H1 (cell line): Measurements from ENCODE around the gene GFI1B. TPM values are rescaled to one million over a fixed set of nuclear protein-coding genes. Genes with fewer than 3 reads are reported as not detected.

Experiments used
- CTCF ChIA-PET: fragments of 300-600 bp; sonication (Branson Sonifier 250); formaldehyde crosslinking; loops from one replicate; lab custom pipeline; 2021; ENCODE audit not compliant: partially characterized antibody; lab: Charles Lee
- POLR2A ChIA-PET: fragments of 300-600 bp; sonication (Branson Sonifier 250); formaldehyde crosslinking; loops from one replicate; lab custom pipeline; 2021; ENCODE audit warnings: inconsistent platforms; ENCODE audit not compliant: partially characterized antibody; lab: Charles Lee
- DNase-seq, 2 experiments: peaks; one replicate each; pipeline versions ENCODE4 v3.0.0 to v3.0.0-alpha.2; 2010 to 2022; ENCODE audit warnings: low spot score in 2 of 2, low read depth in 1 of 2, mixed read lengths in 1 of 2
- FAIRE-seq: peaks from 2 replicates; lab custom pipeline; 2011; peaks lifted over from hg19 to GRCh38; lab: Jason Lieb, UNC
- H2AFZ ChIP-seq: 2 replicates; pipeline ENCODE4 v1.8.1; 2012; ENCODE audit warnings: low read length, inconsistent platforms
- H2AK5ac ChIP-seq: 2 replicates; pipeline ENCODE4 v1.6.1; 2013; ENCODE audit warnings: low read depth, low read length
- H2BK120ac ChIP-seq: replicated peaks from 2 replicates; pipeline ENCODE3; 2013; ENCODE audit warnings: low read depth, low read length, inconsistent platforms
- H2BK12ac ChIP-seq: 2 replicates; pipeline ENCODE4 v1.6.1; 2013; ENCODE audit warnings: low read depth, low read length
- H2BK15ac ChIP-seq: 2 replicates; pipeline ENCODE4 v1.6.1; 2013; ENCODE audit warnings: low read length
- H2BK20ac ChIP-seq: 2 replicates; pipeline ENCODE4 v1.6.1; 2013; ENCODE audit warnings: low read length
- H2BK5ac ChIP-seq: 2 replicates; pipeline ENCODE4 v1.6.1; 2013; ENCODE audit warnings: low read depth, low read length
- H3K14ac ChIP-seq: 2 replicates; pipeline ENCODE4 v1.6.1; 2013; ENCODE audit warnings: inconsistent platforms; ENCODE audit not compliant: insufficient read length
- H3K18ac ChIP-seq: 2 replicates; pipeline ENCODE4 v1.6.1; 2013; ENCODE audit warnings: low read length; ENCODE audit errors: extremely low read depth
- H3K23ac ChIP-seq: 2 replicates; pipeline ENCODE4 v1.6.1; 2013; ENCODE audit warnings: inconsistent platforms; ENCODE audit not compliant: insufficient read length
- H3K23me2 ChIP-seq: 2 replicates; pipeline ENCODE4 v1.6.1; 2013; ENCODE audit warnings: low read depth, low read length
- H3K27ac ChIP-seq: 2 replicates; pipeline ENCODE4 v1.6.1; 2011; ENCODE audit warnings: low read depth, low read length, inconsistent platforms
- H3K27me3 ChIP-seq, 4 experiments: replicated peaks in 1 of 4; 1 replicate in 1 of 4; 2 replicates in 3 of 4; pipeline versions ENCODE4 v1.6.1 to v1.8.1; 2011 to 2013; ENCODE audit warnings: low read length in 3 of 4, mild to moderate bottlenecking in 3 of 4, inconsistent platforms in 2 of 4, mixed read lengths in 2 of 4, moderate library complexity in 1 of 4; ENCODE audit not compliant: control insufficient read depth in 3 of 4, insufficient read depth in 3 of 4; ENCODE audit errors: extremely low read depth in 1 of 4
- H3K36me3 ChIP-seq, 4 experiments: 2 replicates each; pipeline versions ENCODE4 v1.6.1 to v1.8.1; 2011 to 2013; ENCODE audit warnings: mild to moderate bottlenecking in 4 of 4, low read length in 3 of 4, moderate library complexity in 2 of 4, control low read depth in 1 of 4, inconsistent platforms in 1 of 4; ENCODE audit not compliant: insufficient read depth in 4 of 4, control insufficient read depth in 2 of 4
- H3K4ac ChIP-seq: replicated peaks from 2 replicates; pipeline ENCODE3; 2013; ENCODE audit warnings: low read length, low read depth, mixed read lengths, inconsistent platforms; ENCODE audit not compliant: insufficient read length
- H3K4me1 ChIP-seq, 4 experiments: replicated peaks in 1 of 4; 1 replicate in 1 of 4; 2 replicates in 3 of 4; pipeline versions ENCODE4 v1.6.1 to v1.8.1; 2011 to 2013; ENCODE audit warnings: low read length in 3 of 4, inconsistent platforms in 2 of 4, mixed read lengths in 1 of 4; ENCODE audit not compliant: insufficient read depth in 4 of 4, control insufficient read depth in 3 of 4
- H3K4me2 ChIP-seq, 2 experiments: 2 replicates each; pipeline versions ENCODE4 v1.6.1 to v1.8.1; 2011 to 2013; ENCODE audit warnings: low read depth in 2 of 2, low read length in 2 of 2, control low read depth in 1 of 2, inconsistent platforms in 1 of 2, mild to moderate bottlenecking in 1 of 2; ENCODE audit not compliant: insufficient read depth in 1 of 2
- H3K4me3 ChIP-seq, 4 experiments: fragments of 200-600, 300-600 bp in 1 of 4; sonication (generic), shearing (Covaris generic), sonication (Bioruptor Twin) in 1 of 4; 2 replicates each; pipeline versions ENCODE4 v1.5.1 to v1.8.1; 2011 to 2016; ENCODE audit warnings: low read length in 4 of 4, low read depth in 3 of 4, control low read depth in 2 of 4, inconsistent platforms in 2 of 4, mild to moderate bottlenecking in 2 of 4, mixed read lengths in 1 of 4, moderate library complexity in 1 of 4; ENCODE audit not compliant: insufficient read depth in 2 of 4; ENCODE audit errors: extremely low read depth in 1 of 4
- H3K56ac ChIP-seq: replicated peaks from 2 replicates; pipeline ENCODE3; 2013; ENCODE audit warnings: low read depth, mild to moderate bottlenecking, mixed read lengths, low read length, inconsistent platforms; ENCODE audit not compliant: insufficient read length
- H3K79me1 ChIP-seq: 2 replicates; pipeline ENCODE4 v1.6.1; 2013; ENCODE audit warnings: low read depth, low read length, control low read depth
- H3K79me2 ChIP-seq, 2 experiments: 2 replicates each; pipeline versions ENCODE4 v1.6.1 to v1.8.1; 2012 to 2013; ENCODE audit warnings: low read length in 2 of 2, mild to moderate bottlenecking in 2 of 2, inconsistent platforms in 1 of 2; ENCODE audit not compliant: insufficient read depth in 2 of 2, control insufficient read depth in 1 of 2
- H3K9ac ChIP-seq, 4 experiments: replicated peaks in 1 of 4; 1 replicate in 1 of 4; 2 replicates in 3 of 4; pipeline versions ENCODE4 v1.6.1 to v1.8.1; 2011 to 2013; ENCODE audit warnings: low read depth in 3 of 4, low read length in 3 of 4, control low read depth in 2 of 4, mild to moderate bottlenecking in 2 of 4, moderate library complexity in 2 of 4, inconsistent platforms in 1 of 4; ENCODE audit errors: extremely low read depth in 1 of 4
- H3K9me3 ChIP-seq, 2 experiments: 2 replicates each; pipeline versions ENCODE4 v1.6.1 to v1.8.1; 2012 to 2013; ENCODE audit warnings: mild to moderate bottlenecking in 2 of 2, moderate library complexity in 2 of 2, control low read depth in 1 of 2, inconsistent platforms in 1 of 2, low read depth in 1 of 2, low read length in 1 of 2, mixed read lengths in 1 of 2; ENCODE audit not compliant: insufficient read depth in 2 of 2
- H4K20me1 ChIP-seq, 2 experiments: replicated peaks in 1 of 2; 2 replicates each; pipeline versions ENCODE3 to v1.8.1; 2011 to 2013; ENCODE audit warnings: inconsistent platforms in 2 of 2, low read length in 2 of 2, mild to moderate bottlenecking in 1 of 2; ENCODE audit not compliant: insufficient read depth in 2 of 2, control insufficient read depth in 1 of 2
- H4K5ac ChIP-seq: 2 replicates; pipeline ENCODE4 v1.6.1; 2013; ENCODE audit warnings: low read length, low read depth, mixed read lengths, inconsistent platforms; ENCODE audit not compliant: insufficient read length
- H4K8ac ChIP-seq: 2 replicates; pipeline ENCODE4 v1.8.0; 2013; ENCODE audit warnings: mild to moderate bottlenecking, moderate library complexity, low read length, inconsistent platforms; ENCODE audit not compliant: insufficient read depth; ENCODE audit errors: extremely low read depth
- H4K91ac ChIP-seq: replicated peaks from 2 replicates; pipeline ENCODE3; 2013; ENCODE audit warnings: low read length, mixed read lengths, inconsistent platforms; ENCODE audit not compliant: insufficient read length
- ASH2L ChIP-seq: fragments of 200-600, 300-600 bp; sonication (generic); IDR thresholded peaks from one replicate; pipeline ENCODE4 v1.7.1; 2017; ENCODE audit warnings: low read length
- BACH1 ChIP-seq: IDR thresholded peaks from 2 replicates; pipeline ENCODE4 v1.6.1; 2012; ENCODE audit warnings: low read length, improper control_type of control experiment
- CHD1 ChIP-seq: IDR thresholded peaks from 2 replicates; pipeline ENCODE4 v1.6.1; 2012; ENCODE audit warnings: low read depth, low read length, improper control_type of control experiment
- CTCF ChIP-seq, 3 experiments: IDR thresholded peaks; 1 replicate in 2 of 3; 2 replicates in 1 of 3; pipeline versions ENCODE4 v1.5.1 to v1.6.1; 2011; ENCODE audit warnings: low read length in 3 of 3, mild to moderate bottlenecking in 3 of 3, inconsistent platforms in 2 of 3, low read depth in 1 of 3, moderate library complexity in 1 of 3; ENCODE audit not compliant: insufficient read depth in 1 of 3; ENCODE audit errors: control extremely low read depth in 1 of 3
- GTF2F1 ChIP-seq: IDR thresholded peaks from 2 replicates; pipeline ENCODE4 v1.6.1; 2012; ENCODE audit warnings: low read depth, low read length, improper control_type of control experiment, borderline replicate concordance
- KDM1A ChIP-seq: fragments of 200-600, 300-600 bp; sonication (generic); IDR thresholded peaks from 2 replicates; pipeline ENCODE4 v1.7.1; 2016; ENCODE audit warnings: mild to moderate bottlenecking, low read length, borderline replicate concordance
- NANOG ChIP-seq: IDR thresholded peaks from 2 replicates; pipeline ENCODE4 v1.6.1; 2011; ENCODE audit warnings: low read length, low read depth, mild to moderate bottlenecking, inconsistent platforms; ENCODE audit not compliant: insufficient read depth, poor library complexity, severe bottlenecking
- NRF1 ChIP-seq: IDR thresholded peaks from 2 replicates; pipeline ENCODE4 v1.6.1; 2011; ENCODE audit warnings: mild to moderate bottlenecking, low read depth, low read length, improper control_type of control experiment
- POU5F1 ChIP-seq: IDR thresholded peaks from 2 replicates; pipeline ENCODE4 v1.6.1; 2011; ENCODE audit warnings: low read depth, mild to moderate bottlenecking, low read length, moderate library complexity
- SIX5 ChIP-seq: IDR thresholded peaks from 2 replicates; pipeline ENCODE4 v1.6.1; 2011; ENCODE audit warnings: mild to moderate bottlenecking, low read depth, low read length
- WGBS, 2 experiments: shearing (Covaris generic) in 1 of 2; methylation state at CpG; one replicate each; pipeline versions ENCODE4 v1.1.6 to v1.1.7; 2013 to 2015; ENCODE audit warnings: low lambda C conversion rate in 2 of 2, mixed read lengths in 2 of 2, inconsistent platforms in 1 of 2, low coverage in 1 of 2, missing lambda C conversion rate in 1 of 2; ENCODE audit not compliant: insufficient replicate concordance in 2 of 2, insufficient coverage in 1 of 2, insufficient read length in 1 of 2; ENCODE audit errors: extremely low coverage in 1 of 2, missing lambda C conversion rate in 1 of 2; 5-methylcytosine and 5-hydroxymethylcytosine counted together
- polyA plus RNA-seq, 7 experiments: library from polyadenylated mRNA; depleted of rRNA in 3 of 7; stranded (reverse) in 5 of 7; unstranded in 2 of 7; fragments of >200 nt in 5 of 7; fragments of 200-250 nt in 2 of 7; gene quantifications; 1 replicate in 5 of 7; 2 replicates in 1 of 7; 4 replicates in 1 of 7; pipeline versions ENCODE4 v1.2.1 to v1.2.3, GENCODE V29; 2011 to 2013; ENCODE audit warnings: missing spikeins in 2 of 7, mixed read lengths in 2 of 7
- total RNA-seq: library from RNA; stranded (reverse); fragmentation: NEBNext Ultra II Directional; extraction: Animal tissue kit (Norgen Biotek cat#: 25700); gene quantifications from 2 replicates; pipeline ENCODE4 v1.2.1, GENCODE V29; 2021

GFI1B gene
- total and polyA plus RNA-seq, 2 of the 8 experiments (the other 6 are each of a cell fraction or from before 2014, with no cell fraction given) = 0.09 to 0.11 TPM

GRCh38 chr9:133037775-133038515 lies 59.5 kb downstream of the GFI1B start:
- H3K4me3 ChIP-seq = no peak overlapping the region
- no peaks in the 10 kb centered on the region for H3K27me3 ChIP-seq
- H2AK5ac ChIP-seq = no peak overlapping the region
- ChIA-PET POLR2A (interaction anchor here (0.6 kb wide), 1 partner anchor 35 kb away, joined by 3 read pairs; no protein-coding TSS in a partner anchor), CTCF (interaction anchor here (0.7 to 1.1 kb wide), 2 partner anchors 11 kb away, joined by 3 read pairs; no protein-coding TSS in a partner anchor)
- FAIRE-seq (no peak), DNase-seq (no peak)
- H2BK120ac ChIP-seq = no peak overlapping the region
- H2AFZ ChIP-seq = no peak overlapping the region
- H3K14ac ChIP-seq = no peak overlapping the region
- H3K23ac ChIP-seq = no peak overlapping the region
- no peak overlapping the region for H4K8ac ChIP-seq
- H3K36me3 ChIP-seq = peaks cover 6 to 16% (median 10%) of the 10 kb centered on the region in 4 experiments
- H2BK5ac ChIP-seq = no peak overlapping the region
- no peak overlapping the region for H4K91ac ChIP-seq
- H4K20me1 ChIP-seq = peaks cover 16 to 35% of the 10 kb centered on the region in 2 experiments
- TF ChIP-seq SIX5 = no peak
- no peak for TF ChIP-seq BACH1
- no peak for TF ChIP-seq CHD1
- TF ChIP-seq NANOG = no peak
- TF ChIP-seq NRF1 = no peak
- TF ChIP-seq KDM1A = no peak
- no peak for TF ChIP-seq POU5F1
- no peak for TF ChIP-seq ASH2L
- no peak for TF ChIP-seq CTCF (IDR thresholded peaks at IDR 0.05; ENCODE audit: control extremely low read depth in 1 of 3, insufficient read depth in 1 of 3, low read depth in 1 of 3, low read length in 3 of 3)
- TF ChIP-seq GTF2F1 = no peak
- H3K9ac ChIP-seq = no peak overlapping the region
- WGBS, 2 experiments = 91% methylated on average over 20 of the region's 25 CpGs; no CpG with 5 or more reads in 1 of the 2 experiments
- no peaks in the 10 kb centered on the region for H3K23me2 ChIP-seq
- H3K56ac ChIP-seq = no peak overlapping the region
- H3K4ac ChIP-seq = no peak overlapping the region
- H4K5ac ChIP-seq = no peak overlapping the region
- H3K79me2 ChIP-seq = peaks cover 17 to 75% of the 10 kb centered on the region in 2 experiments
- H3K4me2 ChIP-seq = no peak overlapping the region
- H2BK20ac ChIP-seq = no peak overlapping the region
- no peak overlapping the region for H2BK15ac ChIP-seq
- peaks cover 18% of the 10 kb centered on the region for H3K79me1 ChIP-seq
- H3K27ac ChIP-seq = no peak overlapping the region
- H3K4me1 ChIP-seq = peaks cover 0 to 3% (median 0%) of the 10 kb centered on the region in 4 experiments; a peak in 1 of 7 replicates
- H2BK12ac ChIP-seq = no peak overlapping the region
- no peaks in the 10 kb centered on the region for H3K9me3 ChIP-seq
- H3K18ac ChIP-seq = no peak overlapping the region
